ENCODE data around the gene MAP7D1. TPM values are rescaled to one million over a fixed set of nuclear protein-coding genes. Genes with fewer than 3 reads are reported as not detected.

The MAP7D1 gene
- total and polyA plus RNA-seq, 2 experiments from 2014 or later = 46.0 to 97.8 TPM

DNA sequence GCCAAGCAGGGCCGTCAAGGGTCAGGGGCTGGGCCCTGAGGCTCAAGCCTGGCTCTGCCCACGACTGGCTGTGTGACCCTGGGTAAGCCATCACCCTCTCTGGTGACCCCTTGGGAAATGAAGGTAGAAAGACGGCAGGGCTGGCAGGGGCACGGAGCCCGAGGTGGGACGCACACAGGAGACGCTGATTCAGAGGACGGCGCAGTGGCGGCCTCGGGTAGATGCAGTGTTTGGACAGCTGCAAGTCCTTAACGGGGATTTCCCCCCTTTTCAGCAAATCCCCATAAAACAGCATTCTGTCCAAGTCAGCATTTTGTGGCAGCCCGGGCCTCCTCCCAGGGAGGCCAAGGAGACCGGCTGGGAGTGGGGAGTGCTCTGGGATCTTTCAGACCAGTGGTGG, 47.6 kb upstream of the MAP7D1 start:
- H3K27me3 ChIP-seq = no peaks in the 10 kb centered on the region
- peak overlapping the region; percentile 52 for H3K4me2 ChIP-seq
- 55% methylated on average over 14 of the region's 14 CpGs for WGBS (ENCODE audit: low lambda C conversion rate, missing lambda C conversion rate)
- no peak for TF ChIP-seq EZH2phosphoT487 (IDR thresholded peaks at IDR 0.05; ENCODE audit: low read depth, severe bottlenecking, unreplicated experiment)
- no peak overlapping the region for H2AFZ ChIP-seq
- no peaks in the 10 kb centered on the region for H4K20me1 ChIP-seq (ENCODE audit: insufficient read depth, poor library complexity, severe bottlenecking)
- H3K9me3 ChIP-seq (ENCODE audit: low read depth) = no peaks in the 10 kb centered on the region
- no peak overlapping the region for H3K4me3 ChIP-seq
- peak overlapping the region; percentile 78 for H3K27ac ChIP-seq
- no peak for DNase-seq (ENCODE audit: low spot score)
- no peaks in the 10 kb centered on the region for H3K36me3 ChIP-seq (replicated peaks; ENCODE audit: insufficient read depth, low read depth)
- peaks cover 14% of the 10 kb centered on the region for H3K4me1 ChIP-seq (ENCODE audit: insufficient read depth)
- no peaks in the 10 kb centered on the region for H3K79me2 ChIP-seq
- H3K9me2 ChIP-seq (replicated peaks; ENCODE audit: insufficient read depth) = no peaks in the 10 kb centered on the region

DNA sequence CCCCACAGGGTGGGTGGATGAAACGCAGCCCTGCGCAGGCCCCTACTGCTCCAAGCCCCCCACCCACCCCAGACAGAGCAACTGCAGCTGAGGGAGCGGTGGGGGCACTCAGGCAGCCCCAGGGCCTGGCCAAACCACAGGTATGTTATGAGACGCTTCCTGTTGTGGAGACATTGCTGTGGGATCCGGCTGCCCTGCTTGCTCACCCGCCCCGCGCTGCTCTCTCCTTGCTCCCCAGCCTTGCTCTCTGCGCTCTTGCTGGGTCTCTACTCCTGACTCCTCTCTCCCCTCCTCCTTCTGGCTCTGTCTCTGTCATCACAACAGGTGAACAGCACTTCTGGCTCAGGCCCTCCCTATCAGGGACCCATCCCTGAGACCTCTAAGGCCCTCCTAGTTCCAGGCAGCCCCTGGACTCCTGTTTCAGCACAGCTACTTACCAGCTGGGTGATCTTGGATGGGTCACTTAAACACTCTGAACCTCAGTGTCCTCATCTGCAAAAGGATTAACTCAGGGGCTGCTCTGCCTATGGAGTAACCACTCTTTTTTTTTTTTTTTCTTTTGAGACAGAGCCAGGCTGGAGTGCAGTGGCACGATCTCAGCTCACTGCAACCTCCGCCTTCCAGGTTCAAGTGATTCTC, 46.8 kb upstream of the MAP7D1 start:
- TF ChIP-seq, protein P1, sequence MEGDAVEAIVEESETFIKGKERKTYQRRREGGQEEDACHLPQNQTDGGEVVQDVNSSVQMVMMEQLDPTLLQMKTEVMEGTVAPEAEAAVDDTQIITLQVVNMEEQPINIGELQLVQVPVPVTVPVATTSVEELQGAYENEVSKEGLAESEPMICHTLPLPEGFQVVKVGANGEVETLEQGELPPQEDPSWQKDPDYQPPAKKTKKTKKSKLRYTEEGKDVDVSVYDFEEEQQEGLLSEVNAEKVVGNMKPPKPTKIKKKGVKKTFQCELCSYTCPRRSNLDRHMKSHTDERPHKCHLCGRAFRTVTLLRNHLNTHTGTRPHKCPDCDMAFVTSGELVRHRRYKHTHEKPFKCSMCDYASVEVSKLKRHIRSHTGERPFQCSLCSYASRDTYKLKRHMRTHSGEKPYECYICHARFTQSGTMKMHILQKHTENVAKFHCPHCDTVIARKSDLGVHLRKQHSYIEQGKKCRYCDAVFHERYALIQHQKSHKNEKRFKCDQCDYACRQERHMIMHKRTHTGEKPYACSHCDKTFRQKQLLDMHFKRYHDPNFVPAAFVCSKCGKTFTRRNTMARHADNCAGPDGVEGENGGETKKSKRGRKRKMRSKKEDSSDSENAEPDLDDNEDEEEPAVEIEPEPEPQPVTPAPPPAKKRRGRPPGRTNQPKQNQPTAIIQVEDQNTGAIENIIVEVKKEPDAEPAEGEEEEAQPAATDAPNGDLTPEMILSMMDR (IDR thresholded peaks at IDR 0.05; ENCODE audit: poor library complexity) = no peak
- no peak for TF ChIP-seq EZH2 (IDR thresholded peaks at IDR 0.05; ENCODE audit: borderline replicate concordance)
- no peak for TF ChIP-seq EZH2phosphoT487 (IDR thresholded peaks at IDR 0.05; ENCODE audit: low read depth, severe bottlenecking, unreplicated experiment)
- no peaks in the 10 kb centered on the region for H3K36me3 ChIP-seq (replicated peaks; ENCODE audit: insufficient read depth, low read depth)
- peaks cover 14% of the 10 kb centered on the region for H3K4me1 ChIP-seq (ENCODE audit: insufficient read depth)
- peak overlapping the region; percentile 52 for H3K4me2 ChIP-seq
- H3K9me3 ChIP-seq (ENCODE audit: low read depth) = no peaks in the 10 kb centered on the region
- peak; percentile 56 for DNase-seq (ENCODE audit: low spot score)
- no peak overlapping the region for H2AFZ ChIP-seq
- WGBS (ENCODE audit: low lambda C conversion rate, missing lambda C conversion rate) = 65% methylated on average over 11 of the region's 11 CpGs
- no peaks in the 10 kb centered on the region for H3K27me3 ChIP-seq
- H3K4me3 ChIP-seq = no peak overlapping the region
- H3K79me2 ChIP-seq = no peaks in the 10 kb centered on the region
- peak overlapping the region; percentile 86 for H3K27ac ChIP-seq
- H3K9me2 ChIP-seq (replicated peaks; ENCODE audit: insufficient read depth) = no peaks in the 10 kb centered on the region
- no peaks in the 10 kb centered on the region for H4K20me1 ChIP-seq (ENCODE audit: insufficient read depth, poor library complexity, severe bottlenecking)

DNA sequence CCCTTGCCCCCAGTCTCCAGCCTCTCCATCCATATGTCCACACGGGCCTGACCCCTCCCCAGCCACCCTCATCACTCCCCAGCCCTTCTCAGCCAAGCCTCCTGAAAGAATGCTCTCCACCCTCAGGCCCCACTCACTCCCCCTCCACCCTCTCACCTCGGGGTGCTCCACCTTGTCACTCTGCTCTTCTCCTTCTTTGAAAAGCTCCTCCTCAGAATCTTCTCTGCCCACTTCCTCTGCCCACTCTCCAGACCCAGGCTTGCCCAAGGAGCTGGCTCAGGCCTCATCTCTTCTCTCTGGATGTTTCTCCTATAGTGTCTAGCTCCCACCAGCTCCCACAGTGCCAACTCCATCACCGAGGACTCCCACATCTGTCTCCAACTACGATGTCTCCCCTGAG, 44.8 kb upstream of the MAP7D1 start:
- Histone ChIP-seq H3K9me2 (replicated peaks; ENCODE audit: insufficient read depth) (no peaks in the 10 kb centered on the region), H3K27ac (no peak overlapping the region)
- 91% methylated on average over 3 of the region's 4 CpGs for WGBS (ENCODE audit: low lambda C conversion rate, missing lambda C conversion rate)

DNA sequence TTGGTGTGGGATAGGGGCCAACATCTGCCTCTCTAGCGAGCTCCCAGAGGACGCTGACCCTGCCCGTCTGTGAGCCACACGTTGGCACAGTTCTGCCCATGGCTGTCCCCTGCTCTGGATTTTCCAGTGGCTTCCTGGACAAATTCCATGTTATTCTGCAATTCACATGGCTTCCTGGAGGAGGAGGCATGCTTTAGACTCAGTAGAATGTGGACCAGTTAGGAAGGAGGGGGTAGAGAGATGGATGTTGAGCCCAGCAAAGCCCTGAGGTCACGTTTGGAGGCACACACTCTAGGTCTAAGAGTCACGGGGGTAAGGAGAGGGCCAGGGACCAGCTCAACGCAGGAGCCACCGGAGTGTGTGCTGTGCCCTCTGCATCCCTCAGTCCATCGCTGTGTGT, 43.1 kb upstream of the MAP7D1 start:
- Histone ChIP-seq H2AFZ (no peak overlapping the region), H3K27ac (no peak overlapping the region), H3K27me3 (no peaks in the 10 kb centered on the region), H3K36me3 (replicated peaks; ENCODE audit: insufficient read depth, low read depth) (no peaks in the 10 kb centered on the region), H4K20me1 (ENCODE audit: insufficient read depth, poor library complexity, severe bottlenecking) (no peaks in the 10 kb centered on the region), H3K9me3 (ENCODE audit: low read depth) (no peaks in the 10 kb centered on the region), H3K4me3 (no peak overlapping the region), H3K9me2 (replicated peaks; ENCODE audit: insufficient read depth) (no peaks in the 10 kb centered on the region), H3K79me2 (no peaks in the 10 kb centered on the region), H3K4me1 (ENCODE audit: insufficient read depth) (peaks cover 23% of the 10 kb centered on the region), H3K4me2 (no peak overlapping the region)
- TF ChIP-seq, protein P1 (IDR thresholded peaks at IDR 0.05; ENCODE audit: poor library complexity) = no peak
- no peak for TF ChIP-seq EZH2phosphoT487 (IDR thresholded peaks at IDR 0.05; ENCODE audit: low read depth, severe bottlenecking, unreplicated experiment)
- no peak for TF ChIP-seq EZH2 (IDR thresholded peaks at IDR 0.05; ENCODE audit: borderline replicate concordance)
- no peak for DNase-seq (ENCODE audit: low spot score)
- 89% methylated on average over 9 of the region's 9 CpGs for WGBS (ENCODE audit: low lambda C conversion rate, missing lambda C conversion rate)

More for the DNA sequence above, 44.8 kb upstream of the MAP7D1 start:
- DNase-seq (ENCODE audit: low spot score) = no peak
- H3K79me2 ChIP-seq = no peaks in the 10 kb centered on the region
- no peak overlapping the region for H2AFZ ChIP-seq
- TF ChIP-seq EZH2 (IDR thresholded peaks at IDR 0.05; ENCODE audit: borderline replicate concordance) (no peak), EZH2phosphoT487 (IDR thresholded peaks at IDR 0.05; ENCODE audit: low read depth, severe bottlenecking, unreplicated experiment) (no peak)
- TF ChIP-seq, protein P1 (IDR thresholded peaks at IDR 0.05; ENCODE audit: poor library complexity) = no peak
- H3K4me2 ChIP-seq = no peak overlapping the region
- H3K27me3 ChIP-seq = no peaks in the 10 kb centered on the region
- H3K9me3 ChIP-seq (ENCODE audit: low read depth) = no peaks in the 10 kb centered on the region
- no peak overlapping the region for H3K4me3 ChIP-seq
- no peaks in the 10 kb centered on the region for H3K36me3 ChIP-seq (replicated peaks; ENCODE audit: insufficient read depth, low read depth)
- no peaks in the 10 kb centered on the region for H4K20me1 ChIP-seq (ENCODE audit: insufficient read depth, poor library complexity, severe bottlenecking)
- peaks cover 24% of the 10 kb centered on the region for H3K4me1 ChIP-seq (ENCODE audit: insufficient read depth)

All from hepatocyte (in vitro differentiated cells).